GM18520 (cell line): ENCODE data around the gene TMBIM4.
"Not testable (repeated sequence)": the region's sequence is repeated elsewhere in the genome, so short reads cannot be mapped to it uniquely, and the experiment has no call there.

Experiments
- ATAC-seq: cut with Tn5 transposase; IDR thresholded peaks from one replicate; pipeline ENCODE4 v1.9.1; 2021; ENCODE audit not compliant: unreplicated experiment

TMBIM4 gene

GRCh38 chr12:66187036-66187435 lies 17.2 kb upstream of the TMBIM4 start:
- ATAC-seq = no peak

GRCh38 chr12:66184822-66185221 lies 15.0 kb upstream of the TMBIM4 start:
- ATAC-seq = not testable (repeated sequence)

GRCh38 chr12:66182956-66183355 lies 13.2 kb upstream of the TMBIM4 start:
- ATAC-seq = no peak

- no peak for ATAC-seq
Measured at GRCh38 chr12:66176105-66176900, 6.5 kb upstream of the TMBIM4 start.

GRCh38 chr12:66174391-66175325 lies 4.9 kb upstream of the TMBIM4 start:
- ATAC-seq = not testable (repeated sequence)

GRCh38 chr12:66170606-66171005 lies 810 bp upstream of the TMBIM4 start:
- ATAC-seq = no peak

- ATAC-seq = no peak
Measured at GRCh38 chr12:66168410-66168809, 1.4 kb downstream of the TMBIM4 start.

- ATAC-seq = no peak
Measured at GRCh38 chr12:66166561-66166960, 3.2 kb downstream of the TMBIM4 start.

- ATAC-seq = no peak
Measured at GRCh38 chr12:66165141-66165540, 4.7 kb downstream of the TMBIM4 start.

GRCh38 chr12:66164349-66164821 lies 5.4 kb downstream of the TMBIM4 start:
- ATAC-seq = no peak

GRCh38 chr12:66163289-66163688 lies 6.5 kb downstream of the TMBIM4 start:
- ATAC-seq = no peak

GRCh38 chr12:66162701-66163100 lies 7.1 kb downstream of the TMBIM4 start:
- no peak for ATAC-seq

GRCh38 chr12:66160704-66161103 lies 9.1 kb downstream of the TMBIM4 start:
- no peak for ATAC-seq

- ATAC-seq = no peak
Measured at GRCh38 chr12:66159123-66159522, 10.7 kb downstream of the TMBIM4 start.

GRCh38 chr12:66156654-66157053 lies 13.1 kb downstream of the TMBIM4 start:
- ATAC-seq = no peak

GRCh38 chr12:66154776-66155175 lies 15.0 kb downstream of the TMBIM4 start:
- ATAC-seq = no peak

GRCh38 chr12:66152732-66153131 lies 17.1 kb downstream of the TMBIM4 start:
- ATAC-seq = no peak

GRCh38 chr12:66149702-66150398 lies 19.9 kb downstream of the TMBIM4 start:
- ATAC-seq = no peak

GRCh38 chr12:66144791-66145754 lies 24.7 kb downstream of the TMBIM4 start:
- no peak for ATAC-seq

- ATAC-seq = no peak
Measured at GRCh38 chr12:66143868-66144267, 25.9 kb downstream of the TMBIM4 start.
